HFFc6 (cell line): ENCODE results near the gene SIRT5. TPM values are rescaled to one million over a fixed set of nuclear protein-coding genes. Genes with fewer than 3 reads are reported as not detected.

Source experiments
- DNase-seq: peaks from one replicate; pipeline ENCODE4 v3.0.0-alpha.2; 2018
- H3K27ac Mint-ChIP-seq: 2 replicates; pipeline ENCODE4 v1.8.0; 2020; ENCODE audit warnings: mild to moderate bottlenecking, mixed read lengths
- H3K27me3 Mint-ChIP-seq: 2 replicates; pipeline ENCODE4 v1.8.0; 2021; ENCODE audit warnings: mild to moderate bottlenecking, moderate library complexity, mixed read lengths; ENCODE audit not compliant: insufficient read depth
- H3K36me3 Mint-ChIP-seq: 2 replicates; pipeline ENCODE4 v1.8.0; 2021; ENCODE audit warnings: low read depth, mixed read lengths
- H3K4me1 Mint-ChIP-seq: 2 replicates; pipeline ENCODE4 v1.8.0; 2020; ENCODE audit warnings: low read depth, mixed read lengths
- H3K4me3 Mint-ChIP-seq: 2 replicates; pipeline ENCODE4 v1.8.0; 2020; ENCODE audit warnings: mild to moderate bottlenecking, moderate library complexity, mixed read lengths
- H3K9me3 Mint-ChIP-seq: 2 replicates; pipeline ENCODE4 v1.8.0; 2020; ENCODE audit warnings: mild to moderate bottlenecking, mixed read lengths
- total RNA-seq, 6 experiments: library from RNA; stranded (reverse); fragmentation: NEBNext Ultra II Directional; extraction: Animal tissue kit (Norgen Biotek cat#: 25700); gene quantifications; 2 replicates in 1 of 6; 3 replicates in 5 of 6; pipeline ENCODE4 v1.2.3, GENCODE V29; 2021
- TF ChIP-seq, protein P1 (sequence below): fragments of 200-600 bp; sonication (generic); IDR thresholded peaks from 2 replicates; pipeline ENCODE4 v1.5.0; 2021; ENCODE audit warnings: antibody characterized with exemption, mild to moderate bottlenecking

SIRT5 gene
- total RNA-seq, 6 experiments from 2014 or later, result 4.3 to 7.0 (median 6.3) TPM

DNA sequence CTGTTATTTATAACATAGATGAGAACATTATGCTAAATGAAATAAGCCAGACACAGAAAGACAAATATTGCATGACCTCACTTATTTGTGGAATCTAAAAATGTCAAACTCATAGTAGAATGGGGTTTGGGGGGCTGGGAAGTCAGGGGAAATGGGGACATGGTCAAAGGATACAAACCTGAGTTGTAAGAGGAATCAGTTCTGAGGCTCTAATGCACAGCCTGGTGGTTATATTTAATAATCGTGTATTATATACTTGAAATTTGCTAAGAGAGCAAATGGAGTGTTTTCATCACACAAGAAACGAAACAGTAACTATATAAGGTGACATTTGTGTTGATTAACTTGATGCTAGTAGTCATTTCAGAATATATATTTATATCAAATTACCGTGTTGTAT lies 46.2 kb upstream of the SIRT5 start:
- no peak for DNase-seq
- Mint-ChIP-seq H3K9me3 (no peaks in the 10 kb centered on the region), H3K4me3 (no peak overlapping the region), H3K4me1 (0 out of 2 replicates have a peak, but pooled peaks cover 6% of the 10 kb centered on the region), H3K27ac (no peak overlapping the region), H3K36me3 (no peaks in the 10 kb centered on the region), H3K27me3 (peaks cover 12% of the 10 kb centered on the region)
- TF ChIP-seq, protein P1, sequence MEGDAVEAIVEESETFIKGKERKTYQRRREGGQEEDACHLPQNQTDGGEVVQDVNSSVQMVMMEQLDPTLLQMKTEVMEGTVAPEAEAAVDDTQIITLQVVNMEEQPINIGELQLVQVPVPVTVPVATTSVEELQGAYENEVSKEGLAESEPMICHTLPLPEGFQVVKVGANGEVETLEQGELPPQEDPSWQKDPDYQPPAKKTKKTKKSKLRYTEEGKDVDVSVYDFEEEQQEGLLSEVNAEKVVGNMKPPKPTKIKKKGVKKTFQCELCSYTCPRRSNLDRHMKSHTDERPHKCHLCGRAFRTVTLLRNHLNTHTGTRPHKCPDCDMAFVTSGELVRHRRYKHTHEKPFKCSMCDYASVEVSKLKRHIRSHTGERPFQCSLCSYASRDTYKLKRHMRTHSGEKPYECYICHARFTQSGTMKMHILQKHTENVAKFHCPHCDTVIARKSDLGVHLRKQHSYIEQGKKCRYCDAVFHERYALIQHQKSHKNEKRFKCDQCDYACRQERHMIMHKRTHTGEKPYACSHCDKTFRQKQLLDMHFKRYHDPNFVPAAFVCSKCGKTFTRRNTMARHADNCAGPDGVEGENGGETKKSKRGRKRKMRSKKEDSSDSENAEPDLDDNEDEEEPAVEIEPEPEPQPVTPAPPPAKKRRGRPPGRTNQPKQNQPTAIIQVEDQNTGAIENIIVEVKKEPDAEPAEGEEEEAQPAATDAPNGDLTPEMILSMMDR, result peak; percentile 26; the same call in 1 of the 2 replicates

DNA sequence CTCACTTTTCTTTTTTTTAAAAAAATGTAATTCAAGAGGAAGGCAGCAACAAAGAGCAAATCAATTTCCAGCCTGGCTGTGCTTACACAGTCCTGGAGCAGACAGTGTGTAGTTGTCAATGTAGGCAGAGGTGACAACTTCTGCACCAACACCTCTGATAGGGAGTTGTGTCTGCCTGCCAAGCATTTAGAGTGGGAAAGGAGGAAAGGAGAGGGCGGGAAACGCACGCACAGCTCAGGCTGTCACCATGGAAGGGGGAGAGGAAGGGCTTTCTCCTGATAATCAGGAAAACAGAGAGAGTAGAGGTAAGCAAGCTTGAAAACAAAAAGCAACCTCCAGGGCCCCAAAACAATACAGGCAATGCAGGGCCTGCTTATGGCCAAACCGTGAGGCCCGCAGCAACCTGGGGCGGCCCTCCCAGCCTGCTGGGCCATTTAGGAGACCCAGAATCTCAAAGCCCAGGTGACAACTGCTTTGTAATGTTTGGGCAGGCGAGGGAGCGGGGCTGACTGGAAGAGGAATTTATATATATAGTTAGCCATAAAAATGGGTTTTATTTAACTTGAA lies 45.5 kb upstream of the SIRT5 start:
- 0 out of 2 replicates have a peak, but pooled peaks cover 6% of the 10 kb centered on the region for H3K4me1 Mint-ChIP-seq

DNA sequence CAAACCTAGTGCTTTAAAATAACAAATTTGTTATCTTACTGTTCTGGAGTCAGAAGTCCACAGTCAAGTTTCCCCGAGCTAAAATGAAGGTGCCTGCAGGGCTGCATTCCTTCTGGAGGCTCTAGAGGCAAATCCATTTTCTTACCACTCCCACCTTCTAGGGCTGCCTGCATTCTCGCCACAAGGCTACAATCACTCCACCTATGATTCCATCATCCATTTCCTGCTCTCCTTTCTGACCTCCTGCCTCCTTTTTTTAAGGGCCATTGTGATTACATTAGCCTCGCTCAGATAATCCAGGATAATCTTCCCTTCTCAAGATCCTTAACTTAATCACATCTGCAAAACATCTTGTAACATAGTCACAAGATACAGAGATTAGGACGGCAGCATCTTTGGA lies 42.4 kb upstream of the SIRT5 start:
- no peak overlapping the region for H3K4me3 Mint-ChIP-seq
- peaks cover 18% of the 10 kb centered on the region for H3K27me3 Mint-ChIP-seq
- no peak overlapping the region for H3K27ac Mint-ChIP-seq
- no peak for DNase-seq
- H3K9me3 Mint-ChIP-seq, result no peaks in the 10 kb centered on the region
- TF ChIP-seq, protein P1, result no peak
- no peaks in the 10 kb centered on the region for H3K36me3 Mint-ChIP-seq
- peaks cover 4% of the 10 kb centered on the region; the same call in 1 of the 2 replicates for H3K4me1 Mint-ChIP-seq

More for the DNA sequence above, 45.5 kb upstream of the SIRT5 start:
- DNase-seq, result no peak
- Mint-ChIP-seq H3K27ac (no peak overlapping the region), H3K9me3 (no peaks in the 10 kb centered on the region), H3K27me3 (peaks cover 17% of the 10 kb centered on the region), H3K36me3 (no peaks in the 10 kb centered on the region), H3K4me3 (no peak overlapping the region)
- TF ChIP-seq, protein P1, result no peak

DNA sequence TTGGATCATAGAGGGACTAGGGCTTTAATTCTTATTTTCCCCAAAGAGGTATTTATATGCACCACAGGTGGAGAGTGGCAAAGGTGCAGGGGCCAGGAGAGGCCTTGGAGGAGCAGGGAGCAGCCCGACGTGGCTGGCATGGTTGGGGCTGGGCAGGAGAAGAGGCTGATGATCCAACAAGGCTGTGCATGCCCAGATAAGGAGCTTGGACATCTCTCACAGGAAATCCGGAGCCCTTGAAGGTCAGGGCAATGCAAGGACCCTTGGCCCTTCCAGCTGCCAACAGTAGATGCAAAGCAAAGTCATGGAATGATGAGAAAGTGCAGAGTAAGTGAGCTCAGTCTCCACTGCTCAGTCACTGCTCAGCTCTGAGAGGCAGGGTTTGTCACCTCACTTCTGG lies 39.9 kb upstream of the SIRT5 start:
- H3K36me3 Mint-ChIP-seq, result no peaks in the 10 kb centered on the region
- H3K9me3 Mint-ChIP-seq, result no peaks in the 10 kb centered on the region
- no peak for DNase-seq
- TF ChIP-seq, protein P1, result no peak
- H3K27ac Mint-ChIP-seq, result no peak overlapping the region
- peaks cover 21% of the 10 kb centered on the region for H3K27me3 Mint-ChIP-seq
- H3K4me1 Mint-ChIP-seq, result peaks cover 9% of the 10 kb centered on the region; the same call in 1 of the 2 replicates
- no peak overlapping the region for H3K4me3 Mint-ChIP-seq

DNA sequence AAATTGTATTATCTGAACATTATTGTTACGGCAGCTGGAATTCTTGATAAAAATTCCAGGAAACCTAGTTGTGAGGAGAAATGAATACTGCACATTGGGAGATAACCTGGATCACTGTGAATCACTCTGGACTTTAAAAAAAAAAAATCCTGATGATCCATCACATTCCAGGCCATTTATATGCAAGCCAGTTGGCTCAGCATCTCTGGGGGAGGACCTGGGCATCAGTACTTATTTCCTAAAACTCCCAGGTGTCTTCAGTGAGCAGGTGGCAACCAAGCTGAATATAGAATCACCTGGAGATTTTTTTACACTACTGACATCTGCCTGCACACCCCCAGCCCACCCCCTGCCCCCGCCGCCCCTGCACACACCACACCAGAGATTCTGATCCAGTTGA lies 39.1 kb upstream of the SIRT5 start:
- no peaks in the 10 kb centered on the region for H3K9me3 Mint-ChIP-seq
- H3K27ac Mint-ChIP-seq, result no peak overlapping the region
- TF ChIP-seq, protein P1, result no peak
- no peak overlapping the region for H3K4me3 Mint-ChIP-seq
- no peaks in the 10 kb centered on the region for H3K36me3 Mint-ChIP-seq
- peaks cover 18% of the 10 kb centered on the region for H3K27me3 Mint-ChIP-seq
- DNase-seq, result no peak
- H3K4me1 Mint-ChIP-seq, result peaks cover 9% of the 10 kb centered on the region; the same call in 1 of the 2 replicates
